ENCODE data around the gene TPT1. TPM values are rescaled to one million over a fixed set of nuclear protein-coding genes. Genes with fewer than 3 reads are reported as not detected.
A peak's percentile ranks its signal among the peaks of the same experiment; 100 is the strongest.
"Not testable (repeated sequence)": the region's sequence is repeated elsewhere in the genome, so short reads cannot be mapped to it uniquely, and the experiment has no call there.

The TPT1 gene
- total RNA-seq (1,000 to 10,000 TPM; 4,694 to 8,633 (median 7,041) TPM), polyA plus RNA-seq (over 10,000 TPM; 11,087 to 14,373 TPM)
- long read RNA-seq, donor 1, full-length matches to known transcripts = 6,596 of 6,779 reads
- long read RNA-seq, donor 1, partial matches to known transcripts = 68 of 6,779 reads
- long read RNA-seq, donor 1, other reads (novel, unspliced or antisense) = 115 of 6,779 reads
- long read RNA-seq, donor 2, full-length matches to known transcripts = 1,403 of 1,699 reads
- long read RNA-seq, donor 2, partial matches to known transcripts = 273 of 1,699 reads
- long read RNA-seq, donor 2, other reads (novel, unspliced or antisense) = 23 of 1,699 reads
- long read RNA-seq, donor 3, full-length matches to known transcripts = 1,461 of 1,532 reads
- long read RNA-seq, donor 3, partial matches to known transcripts = 39 of 1,532 reads
- long read RNA-seq, donor 3, other reads (novel, unspliced or antisense) = 32 of 1,532 reads

DNA sequence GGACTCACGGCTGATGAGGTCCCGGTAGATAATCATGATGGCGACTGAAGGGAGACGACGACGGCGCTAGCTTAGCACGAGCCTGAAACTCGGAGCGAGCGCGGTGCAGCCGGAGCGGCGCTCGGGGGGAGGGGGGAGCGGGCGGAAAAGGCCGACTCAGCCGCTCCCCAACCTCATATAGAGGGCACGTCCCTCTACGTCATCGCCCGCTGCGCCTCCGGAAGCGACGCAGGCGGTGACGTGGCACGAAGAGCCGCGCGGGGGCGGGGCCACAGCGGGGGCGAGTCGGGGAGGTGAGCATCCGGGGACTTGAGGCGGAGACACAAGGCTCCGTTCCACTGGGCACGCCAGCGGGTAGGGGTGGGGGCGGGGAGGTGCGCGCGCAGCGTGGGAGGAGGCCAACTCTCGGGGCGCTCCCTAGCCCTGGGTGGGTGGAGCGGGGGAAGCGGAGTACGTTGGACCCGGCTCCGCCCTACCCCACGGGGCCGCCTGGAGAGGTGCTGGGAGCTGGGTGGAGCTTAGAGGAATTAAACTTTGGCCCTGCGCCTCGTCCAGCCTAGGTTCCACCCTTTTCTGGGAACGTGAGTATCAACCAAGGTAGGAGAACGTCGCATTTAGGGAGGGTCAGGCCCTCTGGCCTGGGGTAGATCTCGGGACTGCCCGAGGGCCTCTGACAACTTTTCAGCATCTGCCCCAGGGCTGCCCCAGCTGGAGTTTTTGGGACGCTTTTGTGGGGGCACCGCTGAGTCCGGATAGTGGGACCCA is at the start of gene TPT1:
Gene TPT1 (minus strand): TSS at position 150 of the 765 bp plus-strand sequence. CDS start 114 bp downstream, at position 36.
- peaks cover 3% of the 10 kb centered on the region for H3K4me1 ChIP-seq (ENCODE audit: insufficient read depth)
- peak within 1 kb of the TSS; percentile 99 to 100 for H3K27ac ChIP-seq
- intact Hi-C loops (cut with DNase I) = no loop called here
- H3K36me3 ChIP-seq = no peaks in the 10 kb centered on the region
- peak; percentile 99 to 100 (median 99) for DNase-seq
- TF ChIP-seq, protein P1, sequence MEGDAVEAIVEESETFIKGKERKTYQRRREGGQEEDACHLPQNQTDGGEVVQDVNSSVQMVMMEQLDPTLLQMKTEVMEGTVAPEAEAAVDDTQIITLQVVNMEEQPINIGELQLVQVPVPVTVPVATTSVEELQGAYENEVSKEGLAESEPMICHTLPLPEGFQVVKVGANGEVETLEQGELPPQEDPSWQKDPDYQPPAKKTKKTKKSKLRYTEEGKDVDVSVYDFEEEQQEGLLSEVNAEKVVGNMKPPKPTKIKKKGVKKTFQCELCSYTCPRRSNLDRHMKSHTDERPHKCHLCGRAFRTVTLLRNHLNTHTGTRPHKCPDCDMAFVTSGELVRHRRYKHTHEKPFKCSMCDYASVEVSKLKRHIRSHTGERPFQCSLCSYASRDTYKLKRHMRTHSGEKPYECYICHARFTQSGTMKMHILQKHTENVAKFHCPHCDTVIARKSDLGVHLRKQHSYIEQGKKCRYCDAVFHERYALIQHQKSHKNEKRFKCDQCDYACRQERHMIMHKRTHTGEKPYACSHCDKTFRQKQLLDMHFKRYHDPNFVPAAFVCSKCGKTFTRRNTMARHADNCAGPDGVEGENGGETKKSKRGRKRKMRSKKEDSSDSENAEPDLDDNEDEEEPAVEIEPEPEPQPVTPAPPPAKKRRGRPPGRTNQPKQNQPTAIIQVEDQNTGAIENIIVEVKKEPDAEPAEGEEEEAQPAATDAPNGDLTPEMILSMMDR (IDR thresholded peaks at IDR 0.05) = no peak
- TF ChIP-seq EP300 (IDR thresholded peaks at IDR 0.05) = peak; percentile 95
- TF ChIP-seq POLR2A (IDR thresholded peaks at IDR 0.05) = peak; percentile 95
- H3K27me3 ChIP-seq = no peaks in the 10 kb centered on the region
- no peaks in the 10 kb centered on the region for H3K9me3 ChIP-seq
- 1% methylated on average over 28 to 67 of the region's 67 CpGs for WGBS, 3 donors
- peak within 1 kb of the TSS; percentile 100 for H3K4me3 ChIP-seq

DNA sequence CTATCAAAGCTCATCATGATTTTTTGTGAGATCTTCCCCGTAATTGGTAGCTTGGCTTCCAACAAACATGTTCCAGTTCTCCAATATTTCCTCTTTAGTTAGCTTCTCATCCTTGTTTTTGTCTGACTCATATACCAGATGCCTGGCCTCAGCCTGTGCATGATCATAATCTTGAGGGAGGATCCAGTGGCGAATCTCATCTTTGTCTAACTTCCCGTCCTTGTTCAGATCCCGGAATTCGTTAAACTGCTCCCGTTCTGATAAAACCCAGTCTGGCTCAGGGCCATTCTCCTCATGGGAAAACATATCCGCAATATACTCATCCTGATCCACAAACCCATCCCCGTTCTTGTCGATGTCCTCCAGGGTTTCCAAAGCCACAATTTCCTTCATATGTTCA is 49.4 kb upstream of the TPT1 start:
- H3K9me3 ChIP-seq; H3K4me1 ChIP-seq (ENCODE audit: insufficient read depth); DNase-seq; intact Hi-C loops (cut with DNase I); H3K36me3 ChIP-seq; H3K4me3 ChIP-seq; H3K27ac ChIP-seq; H3K27me3 ChIP-seq: not testable (repeated sequence)
- WGBS, 3 donors = 87 to 93% (median 88%) methylated on average over 8 to 9 of the region's 9 CpGs

DNA sequence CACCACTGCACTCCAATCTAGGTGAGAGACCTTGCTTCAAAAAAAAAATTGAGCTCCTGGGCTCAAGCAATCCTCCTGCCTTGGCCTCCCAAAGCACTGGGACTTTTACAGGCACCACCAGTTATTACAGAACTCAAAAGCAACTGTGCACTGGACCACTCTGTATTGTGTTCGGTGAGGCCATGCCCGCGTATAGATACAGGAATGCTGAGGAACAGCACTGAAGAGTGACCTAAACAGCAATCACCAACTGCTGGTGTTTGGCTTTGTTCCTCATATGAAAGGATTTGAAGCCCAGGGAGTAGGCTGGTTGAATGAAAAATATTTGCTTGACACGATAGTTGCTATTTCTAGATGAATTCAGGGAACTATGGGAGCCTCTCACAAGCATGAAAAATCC is 47.7 kb upstream of the TPT1 start:
- no peaks in the 10 kb centered on the region for H3K4me1 ChIP-seq (ENCODE audit: insufficient read depth)
- intact Hi-C loops (cut with DNase I) = no loop called here
- TF ChIP-seq, protein P1 (IDR thresholded peaks at IDR 0.05) = no peak
- TF ChIP-seq POLR2A (IDR thresholded peaks at IDR 0.05) (no peak), EP300 (IDR thresholded peaks at IDR 0.05) (no peak)
- no peak overlapping the region for H3K4me3 ChIP-seq
- no peak overlapping the region for H3K27ac ChIP-seq
- H3K36me3 ChIP-seq = no peaks in the 10 kb centered on the region
- DNase-seq = no peak
- H3K27me3 ChIP-seq = no peaks in the 10 kb centered on the region
- 90 to 92% (median 91%) methylated on average over 4 of the region's 4 CpGs for WGBS, 3 donors
- no peaks in the 10 kb centered on the region for H3K9me3 ChIP-seq

DNA sequence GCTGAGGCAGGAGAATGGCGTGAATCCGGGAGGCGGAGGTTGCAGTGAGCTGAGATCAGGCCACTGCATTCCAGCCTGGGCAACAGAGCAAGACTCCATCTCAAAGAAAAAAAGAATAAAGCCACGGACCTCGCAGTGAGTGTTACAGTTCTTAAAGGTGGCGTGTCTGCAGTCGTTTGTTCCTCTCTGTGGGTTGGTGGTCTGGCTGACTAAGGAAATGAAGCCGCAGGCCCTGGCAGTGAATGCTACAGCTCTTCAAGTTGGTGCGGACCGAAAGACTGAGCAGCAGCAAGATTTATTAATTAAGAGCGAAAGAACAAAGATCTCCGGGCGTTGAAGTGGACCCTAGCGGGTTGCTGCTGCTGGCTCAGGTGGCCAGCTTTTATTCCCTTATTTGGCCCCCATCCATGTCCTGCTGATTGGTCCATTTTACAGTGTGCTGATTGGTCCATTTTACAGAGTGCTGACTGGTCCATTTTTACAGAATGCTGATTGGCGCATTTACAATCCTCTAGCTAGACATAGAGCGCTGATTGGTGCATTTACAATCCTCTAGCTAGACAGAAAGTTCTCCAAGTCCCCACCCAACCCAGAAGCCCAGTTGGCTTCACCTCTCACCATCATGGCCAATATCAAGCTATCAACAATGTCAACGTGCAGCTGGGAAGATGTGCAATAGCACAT is 46.1 kb upstream of the TPT1 start:
- H3K27ac ChIP-seq; H3K4me3 ChIP-seq; H3K36me3 ChIP-seq; DNase-seq; H3K4me1 ChIP-seq (ENCODE audit: insufficient read depth); H3K9me3 ChIP-seq; intact Hi-C loops (cut with DNase I); H3K27me3 ChIP-seq: not testable (repeated sequence)
- 93 to 96% (median 96%) methylated on average over 17 of the region's 17 CpGs for whole genome bisulfite sequencing, 3 donors

DNA sequence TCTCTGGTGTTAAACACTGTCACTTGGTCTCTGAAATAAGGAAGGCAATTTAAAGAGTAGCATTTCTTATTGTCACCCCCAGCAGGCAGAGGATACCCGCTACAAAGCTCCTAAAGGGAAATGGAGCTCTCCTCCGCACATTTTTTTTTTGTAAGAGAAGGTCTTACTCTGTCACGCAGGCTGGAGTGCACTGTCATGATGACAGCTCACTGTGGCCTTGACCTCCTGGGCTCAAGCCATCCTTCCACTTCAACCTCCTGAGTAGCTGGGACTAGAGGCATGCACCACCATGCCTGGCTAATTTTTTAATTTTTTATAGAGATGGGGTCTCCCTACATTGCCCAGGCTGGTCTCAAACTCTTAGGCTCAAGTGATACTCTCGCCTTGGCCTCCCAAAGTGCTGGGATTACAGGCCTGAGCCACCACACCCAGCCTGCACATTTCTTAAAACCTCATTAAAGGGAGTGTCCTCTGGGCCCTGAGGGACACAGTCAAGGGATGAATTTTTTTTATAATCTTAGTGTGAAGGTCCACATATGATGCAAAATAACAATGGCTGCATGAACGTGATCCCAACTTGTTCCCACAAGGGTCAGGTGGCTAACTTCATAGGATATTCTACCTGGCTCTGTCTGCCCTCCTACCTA is 45.0 kb upstream of the TPT1 start:
- TF ChIP-seq, protein P1 (IDR thresholded peaks at IDR 0.05) = no peak
- TF ChIP-seq EP300 (IDR thresholded peaks at IDR 0.05) (no peak), POLR2A (IDR thresholded peaks at IDR 0.05) (no peak)
- no peak for DNase-seq
- H3K4me3 ChIP-seq = no peak overlapping the region
- H3K4me1 ChIP-seq (ENCODE audit: insufficient read depth) = no peaks in the 10 kb centered on the region
- no peaks in the 10 kb centered on the region for H3K9me3 ChIP-seq
- no peaks in the 10 kb centered on the region for H3K36me3 ChIP-seq
- H3K27me3 ChIP-seq = no peaks in the 10 kb centered on the region
- intact Hi-C loops (cut with DNase I) = no loop called here
- WGBS, 3 donors = 86 to 87% (median 86%) methylated on average over 5 of the region's 5 CpGs
- no peak overlapping the region for H3K27ac ChIP-seq

Data from ovary (tissue), 10 donors.